GM12878 (cell line): ENCODE results near the gene IGF1R. TPM values are rescaled to one million over a fixed set of nuclear protein-coding genes. Genes with fewer than 3 reads are reported as not detected.
"Not testable (repeated sequence)": the region's sequence is repeated elsewhere in the genome, so short reads cannot be mapped to it uniquely, and the experiment has no call there.

ENCODE experiments used
- ATAC-seq: fragments of 200-7000 bp; cut with Tn5 transposase; 3 replicates; pipeline ENCODE4 v1.9.1; 2020; ENCODE audit warnings: mild to moderate bottlenecking, moderate library complexity
- BruUV-seq: library from RNA; stranded (reverse); fragments of 400-500 nt; replicated peaks from 2 replicates; lab custom pipeline; 2021; lab: Mats Ljungman, UMichigan
- CTCF ChIA-PET: fragments of 300-600 bp; sonication (Branson Sonifier 250); formaldehyde crosslinking; extraction: SDS; loops from one replicate; lab custom pipeline; 2021; ENCODE audit warnings: inconsistent platforms; lab: Yijun Ruan, JAX
- POLR2A ChIA-PET: fragments of 350-600 bp; formaldehyde crosslinking; extraction: SDS; loops from one replicate; lab custom pipeline; 2021; ENCODE audit warnings: inconsistent platforms; lab: Charles Lee
- RAD21 ChIA-PET: fragments of 300-600 bp; sonication (Branson Sonifier 250); formaldehyde crosslinking; loops from one replicate; lab custom pipeline; 2023; ENCODE audit warnings: antibody characterized with exemption; ENCODE audit not compliant: unreplicated experiment; lab: Charles Lee
- SMC1A ChIA-PET: fragments of 300-600 bp; sonication (Branson Sonifier 250); formaldehyde crosslinking; loops from one replicate; lab custom pipeline; 2023; ENCODE audit not compliant: unreplicated experiment, uncharacterized antibody; lab: Charles Lee
- DNase-seq: peaks from one replicate; pipeline ENCODE4 v3.0.0-alpha.2; 2011; ENCODE audit warnings: low read depth, low spot score
- FAIRE-seq: peaks from 3 replicates; lab custom pipeline; 2011; peaks lifted over from hg19 to GRCh38; lab: Jason Lieb, UNC
- H2AFZ ChIP-seq: 2 replicates; pipeline ENCODE4 v1.6.0; 2011; ENCODE audit warnings: low read depth, low read length, control low read depth; ENCODE audit not compliant: control insufficient read depth
- H3K27ac ChIP-seq: 2 replicates; pipeline ENCODE4 v1.5.1; 2011; ENCODE audit warnings: control low read depth; ENCODE audit not compliant: control insufficient read depth, insufficient read depth
- H3K27me3 ChIP-seq, 2 experiments: replicated peaks in 1 of 2; 2 replicates each; pipeline versions ENCODE4 v1.6.0 to v1.6.1; 2011; ENCODE audit warnings: low read length in 1 of 2; ENCODE audit not compliant: control insufficient read depth in 2 of 2, insufficient read depth in 2 of 2
- H3K36me3 ChIP-seq, 2 experiments: 2 replicates each; pipeline ENCODE4 v1.5.1; 2011; ENCODE audit warnings: low read length in 1 of 2; ENCODE audit not compliant: control insufficient read depth in 2 of 2, insufficient read depth in 2 of 2
- H3K4me1 ChIP-seq: 2 replicates; pipeline ENCODE4 v1.6.1; 2011; ENCODE audit warnings: mild to moderate bottlenecking, low read length, moderate library complexity, mixed read lengths; ENCODE audit not compliant: control insufficient read depth, insufficient read depth
- H3K4me2 ChIP-seq: 2 replicates; pipeline ENCODE4 v1.6.0; 2011; ENCODE audit warnings: control low read depth; ENCODE audit not compliant: control insufficient read depth, insufficient read depth
- H3K4me3 ChIP-seq: fragments of 200-600 bp; sonication (generic); 2 replicates; pipeline ENCODE4 v1.5.1; 2016
- H3K79me2 ChIP-seq: 2 replicates; pipeline ENCODE4 v1.6.0; 2011; ENCODE audit warnings: low read length; ENCODE audit not compliant: control insufficient read depth, insufficient read depth
- H3K9ac ChIP-seq: 2 replicates; pipeline ENCODE4 v1.8.0; 2011; ENCODE audit warnings: low read length, control low read depth, mixed read lengths; ENCODE audit not compliant: control insufficient read depth, insufficient read depth
- H3K9me3 ChIP-seq: replicated peaks from 3 replicates; pipeline ENCODE4 v1.5.1; 2011; ENCODE audit warnings: mild to moderate bottlenecking, low read length; ENCODE audit not compliant: control insufficient read depth, insufficient read depth
- H4K20me1 ChIP-seq: 2 replicates; pipeline ENCODE4 v1.6.0; 2011; ENCODE audit not compliant: control insufficient read depth, insufficient read depth
- FOXK2 ChIP-seq: fragments of 450-650 bp; IDR thresholded peaks from 2 replicates; pipeline ENCODE4 v1.6.1; 2017; ENCODE audit warnings: mild to moderate bottlenecking, moderate library complexity
- GATAD2B ChIP-seq: fragments of 450-650 bp; conservative IDR thresholded peaks from 2 replicates; pipeline ENCODE4 v1.6.1; 2017; ENCODE audit warnings: low read depth, mild to moderate bottlenecking, moderate library complexity
- HDAC6 ChIP-seq: fragments of 200-600 bp; sonication (generic); IDR thresholded peaks from one replicate; pipeline ENCODE4 v1.8.0; 2017; ENCODE audit warnings: antibody characterized with exemption; ENCODE audit not compliant: unreplicated experiment
- MEF2B ChIP-seq: fragments of 450-650 bp; IDR thresholded peaks from 2 replicates; pipeline ENCODE4 v1.6.1; 2018; ENCODE audit warnings: mild to moderate bottlenecking, moderate library complexity; ENCODE audit not compliant: partially characterized antibody, poor library complexity, severe bottlenecking
- NFIC ChIP-seq: IDR thresholded peaks from 2 replicates; pipeline ENCODE4 v1.6.1; 2012; ENCODE audit warnings: low read depth, mild to moderate bottlenecking, inconsistent platforms, low read length, moderate library complexity
- SREBF1 ChIP-seq: IDR thresholded peaks from 2 replicates; pipeline ENCODE4 v1.6.1; 2012; ENCODE audit warnings: mild to moderate bottlenecking, low read length
- WGBS: methylation state at CpG from one replicate; pipeline ENCODE4 v1.1.6; 2016; ENCODE audit warnings: low lambda C conversion rate; ENCODE audit not compliant: insufficient replicate concordance, insufficient coverage; ENCODE audit errors: missing lambda C conversion rate; 5-methylcytosine and 5-hydroxymethylcytosine counted together
- in situ Hi-C: fragments of 300-500 bp; cut with MboI; formaldehyde crosslinking; loops from 9 replicates; pipeline ENCODE4 v1.14.3; 2018; ENCODE audit warnings: mixed read lengths
- intact Hi-C: fragments of 100-400 bp; cut with micrococcal nuclease; formaldehyde crosslinking; loops from one replicate; pipeline ENCODE4 v1.14.2; 2022; ENCODE audit not compliant: unreplicated experiment
- polyA plus RNA-seq, 11 experiments: library from polyadenylated mRNA; depleted of rRNA in 4 of 11; unstranded in 6 of 11; stranded (reverse) in 5 of 11; fragments of >200 nt; fragmentation: Nextera tagmentation in 4 of 11; fragmentation: Illumina TruSeq in 1 of 11; extraction: Ambion mirVana in 4 of 11; extraction: Trizol in 1 of 11; gene quantifications; 1 replicate in 1 of 11; 2 replicates in 10 of 11; pipeline versions ENCODE4 v1.2.1 to v1.2.3, GENCODE V29; 2011 to 2016; ENCODE audit warnings: inconsistent platforms in 2 of 11, missing spikeins in 2 of 11, low read depth in 1 of 11
- total RNA-seq, 4 experiments: library from RNA; depleted of rRNA in 3 of 4; stranded (reverse); fragments of >200 nt in 3 of 4; fragmentation: Illumina TruSeq in 1 of 4; extraction: Trizol in 1 of 4; gene quantifications; 2 replicates each; pipeline versions ENCODE4 v1.2.1 to v1.2.3, GENCODE V29; 2013 to 2021

The IGF1R gene
- total and polyA plus RNA-seq, 10 of the 15 experiments (the other 5 are each of a cell fraction or from before 2014, with no cell fraction given) = 0.03 to 2.7 (median 0.66) TPM

- TF ChIP-seq FOXK2 = no peak
- no peak for TF ChIP-seq GATAD2B
- no peak for TF ChIP-seq NFIC
- TF ChIP-seq MEF2B = no peak
- TF ChIP-seq SREBF1 = no peak
- no peak for TF ChIP-seq HDAC6
- TF ChIP-seq, all 136 proteins: peak for 0
Measured at GRCh38 chr15:98964466-98965133, 316.3 kb downstream of the IGF1R start (continued).

GRCh38 chr15:98965134-98965491 is 316.8 kb downstream of the IGF1R start:
- ChIA-PET SMC1A (interaction anchor here (1.4 kb wide), 1 partner anchor 27 kb away, joined by 3 read pairs; no protein-coding TSS in a partner anchor), CTCF (interaction anchor here (0.9 to 1.4 kb wide), 4 partner anchors 12 to 111 kb away, joined by 3 to 5 read pairs (median 3); no protein-coding TSS in a partner anchor), RAD21 (interaction anchor here (0.6 to 1.2 kb wide), 2 partner anchors 94 to 104 kb away, joined by 3 to 4 read pairs; no protein-coding TSS in a partner anchor)
- ATAC-seq, H2AFZ ChIP-seq, H3K9ac ChIP-seq, FAIRE-seq, POLR2A ChIA-PET, H3K4me2 ChIP-seq, H3K79me2 ChIP-seq, intact Hi-C loops, H4K20me1 ChIP-seq, DNase-seq, H3K27ac ChIP-seq, H3K4me1 ChIP-seq, H3K36me3 ChIP-seq, BruUV-seq, in situ Hi-C loops, H3K9me3 ChIP-seq, H3K27me3 ChIP-seq, H3K4me3 ChIP-seq: not testable (repeated sequence)
- WGBS = 55% methylated on average over 4 of the region's 4 CpGs
